Measurements from ENCODE around the gene SLC22A31.
"Not testable (repeated sequence)": the region's sequence is repeated elsewhere in the genome, so short reads cannot be mapped to it uniquely, and the experiment has no call there.

Gene SLC22A31

GRCh38 chr16:89192956-89193575, 7.3 kb downstream of the SLC22A31 start:
- peak; percentile 73 for DNase-seq

- DNase-seq = not testable (repeated sequence)
Measured at GRCh38 chr16:89192186-89192955, 8.0 kb downstream of the SLC22A31 start.

GRCh38 chr16:89191901-89192185, 8.5 kb downstream of the SLC22A31 start:
- no peak for DNase-seq

GRCh38 chr16:89191033-89191900, 9.1 kb downstream of the SLC22A31 start:
- DNase-seq = no peak

GRCh38 chr16:89190150-89190958, 10.0 kb downstream of the SLC22A31 start:
- DNase-seq = no peak

GRCh38 chr16:89189358-89190025, 10.8 kb downstream of the SLC22A31 start:
- DNase-seq = no peak

- DNase-seq = not testable (repeated sequence)
Measured at GRCh38 chr16:89188471-89189357, 11.6 kb downstream of the SLC22A31 start.

- no peak for DNase-seq
Measured at GRCh38 chr16:89187770-89188392, 12.5 kb downstream of the SLC22A31 start.

GRCh38 chr16:89187032-89187769, 13.1 kb downstream of the SLC22A31 start:
- DNase-seq = no peak

- not testable (repeated sequence) for DNase-seq
Measured at GRCh38 chr16:89186593-89187031, 13.7 kb downstream of the SLC22A31 start.

- DNase-seq = not testable (repeated sequence)
Measured at GRCh38 chr16:89185887-89186592, 14.3 kb downstream of the SLC22A31 start.

- DNase-seq = no peak
Measured at GRCh38 chr16:89184933-89185794, 15.2 kb downstream of the SLC22A31 start.

- no peak for DNase-seq
Measured at GRCh38 chr16:89184677-89184932, 15.7 kb downstream of the SLC22A31 start.

- DNase-seq = no peak
Measured at GRCh38 chr16:89183975-89184676, 16.2 kb downstream of the SLC22A31 start.

GRCh38 chr16:89183463-89183862, 16.9 kb downstream of the SLC22A31 start:
- no peak for DNase-seq

GRCh38 chr16:89179656-89180315, 20.6 kb downstream of the SLC22A31 start:
- no peak for DNase-seq

- DNase-seq = no peak
Measured at GRCh38 chr16:89179148-89179484, 21.2 kb downstream of the SLC22A31 start.

All from activated T-cell treated with anti-CD3 and anti-CD28 coated beads for 4 hours (primary cell).